ENCODE data around the gene CHST11.
A peak's percentile ranks its signal among the peaks of the same experiment; 100 is the strongest.

The CHST11 gene

GRCh38 chr12:104456417-104456949 lies at the start of gene CHST11:
TSS of gene CHST11 (plus strand) at chr12:104456948.
- DNase-seq: peak; percentile 82 to 87

GRCh38 chr12:104407438-104407837 lies 49.3 kb upstream of the CHST11 start:
- DNase-seq: no peak

- no peak for DNase-seq
These were observed 48.8 kb upstream of the CHST11 start for GRCh38 chr12:104407922-104408321.

GRCh38 chr12:104410326-104410725 lies 46.4 kb upstream of the CHST11 start:
- DNase-seq: no peak

GRCh38 chr12:104410786-104411185 lies 46.0 kb upstream of the CHST11 start:
- DNase-seq: no peak

GRCh38 chr12:104411826-104412641 lies 44.7 kb upstream of the CHST11 start:
- DNase-seq: no peak

- no peak for DNase-seq
These were observed 44.1 kb upstream of the CHST11 start for GRCh38 chr12:104412681-104413080.

GRCh38 chr12:104413330-104413729 lies 43.4 kb upstream of the CHST11 start:
- no peak for DNase-seq

- DNase-seq: no peak
These were observed 42.0 kb upstream of the CHST11 start for GRCh38 chr12:104414581-104415341.

- DNase-seq: no peak
These were observed 41.3 kb upstream of the CHST11 start for GRCh38 chr12:104415342-104415980.

- no peak for DNase-seq
These were observed 40.6 kb upstream of the CHST11 start for GRCh38 chr12:104416136-104416535.

- DNase-seq: no peak
These were observed 40.2 kb upstream of the CHST11 start for GRCh38 chr12:104416585-104416984.

GRCh38 chr12:104419717-104420116 lies 37.0 kb upstream of the CHST11 start:
- no peak for DNase-seq

GRCh38 chr12:104420868-104421267 lies 35.9 kb upstream of the CHST11 start:
- DNase-seq: no peak

GRCh38 chr12:104421343-104421742 lies 35.4 kb upstream of the CHST11 start:
- DNase-seq: no peak

GRCh38 chr12:104422441-104422840 lies 34.3 kb upstream of the CHST11 start:
- no peak for DNase-seq

- DNase-seq: no peak
These were observed 33.5 kb upstream of the CHST11 start for GRCh38 chr12:104423273-104423672.

GRCh38 chr12:104423809-104424208 lies 32.9 kb upstream of the CHST11 start:
- DNase-seq: no peak

GRCh38 chr12:104424955-104425354 lies 31.8 kb upstream of the CHST11 start:
- DNase-seq: no peak

- no peak for DNase-seq
These were observed 31.1 kb upstream of the CHST11 start for GRCh38 chr12:104425614-104426013.

- no peak for DNase-seq
These were observed 29.7 kb upstream of the CHST11 start for GRCh38 chr12:104426926-104427546.

GRCh38 chr12:104427547-104427938 lies 29.2 kb upstream of the CHST11 start:
- DNase-seq: no peak

- DNase-seq: no peak
These were observed 23.7 kb upstream of the CHST11 start for GRCh38 chr12:104433061-104433460.

All from activated T-cell treated with anti-CD3 and anti-CD28 coated beads, Interleukin-2, amount 50 U/mL, for 48 hours (primary cell).